Activated B cell treated with CpG ODN at 0.5 μM for 24 hours (primary cell): ENCODE measurements around the gene KLHL29. TPM values are rescaled to one million over a fixed set of nuclear protein-coding genes. Genes with fewer than 3 reads are reported as not detected.

ENCODE experiments used
- ATAC-seq: fragments of 200-7000 bp; cut with Tn5 transposase; one replicate; pipeline ENCODE4 v1.10.0; 2021; ENCODE audit warnings: low read depth, mild to moderate bottlenecking, moderate library complexity
- CTCF ChIA-PET: fragments of 350-600 bp; sonication (Branson Sonifier 250); formaldehyde crosslinking; loops from one replicate; lab custom pipeline; 2021; ENCODE audit warnings: antibody characterized with exemption; lab: Charles Lee
- POLR2A ChIA-PET: fragments of 350-600 bp; sonication (Branson Sonifier 250); formaldehyde crosslinking; loops from one replicate; lab custom pipeline; 2021; ENCODE audit warnings: antibody characterized with exemption; lab: Charles Lee
- DNase-seq: peaks from one replicate; pipeline ENCODE4 v3.0.0; 2022
- H3K27ac Mint-ChIP-seq: one replicate; pipeline ENCODE4 v1.8.0; 2020; ENCODE audit warnings: mixed read lengths
- H3K27me3 Mint-ChIP-seq: one replicate; pipeline ENCODE4 v1.8.0; 2021; ENCODE audit warnings: mixed read lengths
- H3K36me3 Mint-ChIP-seq: one replicate; pipeline ENCODE4 v1.8.0; 2021; ENCODE audit warnings: low read depth, mixed read lengths
- H3K4me1 Mint-ChIP-seq: one replicate; pipeline ENCODE4 v1.8.0; 2021; ENCODE audit warnings: mixed read lengths
- H3K4me3 Mint-ChIP-seq: one replicate; pipeline ENCODE4 v1.8.0; 2020; ENCODE audit warnings: mild to moderate bottlenecking, mixed read lengths
- H3K9me3 Mint-ChIP-seq: one replicate; pipeline ENCODE4 v1.8.0; 2020; ENCODE audit warnings: mixed read lengths
- CTCF ChIP-seq: fragments of 200-600 bp; IDR thresholded peaks from one replicate; pipeline ENCODE4 v1.8.0; 2022; ENCODE audit warnings: antibody characterized with exemption, mild to moderate bottlenecking
- intact Hi-C: fragments of 100-400 bp; cut with micrococcal nuclease; formaldehyde crosslinking; loops from one replicate; pipeline ENCODE4 v1.15.1; 2024
- total RNA-seq: library from RNA; stranded (reverse); gene quantifications from 2 replicates; pipeline ENCODE4 v1.2.3, GENCODE V29; 2022

KLHL29 gene
- total RNA-seq, 1 donor from 2014 or later = 2.5 TPM

GRCh38 chr2:23377771-23378170, 7.2 kb upstream of the KLHL29 start:
- H3K36me3 Mint-ChIP-seq = no peaks in the 10 kb centered on the region
- DNase-seq = no peak
- intact Hi-C loops = no loop called here
- H3K27me3 Mint-ChIP-seq = no peaks in the 10 kb centered on the region
- peaks cover 22% of the 10 kb centered on the region for H3K4me1 Mint-ChIP-seq
- H3K4me3 Mint-ChIP-seq = no peak overlapping the region
- H3K27ac Mint-ChIP-seq = no peak overlapping the region
- POLR2A ChIA-PET = no interaction called here
- ATAC-seq = no peak
- CTCF ChIA-PET = no interaction called here
- no peaks in the 10 kb centered on the region for H3K9me3 Mint-ChIP-seq
- TF ChIP-seq CTCF = no peak

- H3K27ac Mint-ChIP-seq = no peak overlapping the region
- no peaks in the 10 kb centered on the region for H3K9me3 Mint-ChIP-seq
- POLR2A ChIA-PET = no interaction called here
- CTCF ChIA-PET = no interaction called here
- intact Hi-C loops = no loop called here
- DNase-seq (no peak), ATAC-seq (no peak)
- H3K4me1 Mint-ChIP-seq = peaks cover 22% of the 10 kb centered on the region
- H3K27me3 Mint-ChIP-seq = no peaks in the 10 kb centered on the region
- H3K4me3 Mint-ChIP-seq = no peak overlapping the region
- H3K36me3 Mint-ChIP-seq = no peaks in the 10 kb centered on the region
- TF ChIP-seq CTCF = no peak
Observed at GRCh38 chr2:23378496-23378895, 6.5 kb upstream of the KLHL29 start.

- intact Hi-C loops = no loop called here
- no peak for TF ChIP-seq CTCF
- Mint-ChIP-seq H3K36me3 (no peaks in the 10 kb centered on the region), H3K27ac (peak overlapping the region; percentile 2), H3K9me3 (no peaks in the 10 kb centered on the region), H3K27me3 (peaks cover under 1% of the 10 kb centered on the region), H3K4me1 (peaks cover 24% of the 10 kb centered on the region), H3K4me3 (no peak overlapping the region)
- no peak for ATAC-seq
- no peak for DNase-seq
- POLR2A ChIA-PET = no interaction called here
- CTCF ChIA-PET = no interaction called here
Observed at GRCh38 chr2:23379220-23379695, 5.7 kb upstream of the KLHL29 start.

GRCh38 chr2:23380562-23381065, 4.4 kb upstream of the KLHL29 start:
- ChIA-PET POLR2A (no interaction called here), CTCF (no interaction called here)
- H3K4me1 Mint-ChIP-seq = peaks cover 28% of the 10 kb centered on the region
- peak overlapping the region; percentile 81 for H3K4me3 Mint-ChIP-seq
- no peaks in the 10 kb centered on the region for H3K9me3 Mint-ChIP-seq
- ATAC-seq = peak; percentile 33
- intact Hi-C loops = no loop called here
- no peak for TF ChIP-seq CTCF
- DNase-seq = no peak
- peak overlapping the region; percentile 86 for H3K27ac Mint-ChIP-seq
- no peaks in the 10 kb centered on the region for H3K36me3 Mint-ChIP-seq
- peaks cover 3% of the 10 kb centered on the region for H3K27me3 Mint-ChIP-seq

GRCh38 chr2:23381084-23381483, 3.9 kb upstream of the KLHL29 start:
- DNase-seq (no peak), ATAC-seq (no peak)
- H3K4me3 Mint-ChIP-seq = peak overlapping the region; percentile 81
- peaks cover 28% of the 10 kb centered on the region for H3K4me1 Mint-ChIP-seq
- TF ChIP-seq CTCF = no peak
- H3K27ac Mint-ChIP-seq = peak overlapping the region; percentile 86
- H3K27me3 Mint-ChIP-seq = peaks cover 3% of the 10 kb centered on the region
- no peaks in the 10 kb centered on the region for H3K9me3 Mint-ChIP-seq
- ChIA-PET POLR2A (no interaction called here), CTCF (no interaction called here)
- intact Hi-C loops = no loop called here
- H3K36me3 Mint-ChIP-seq = no peaks in the 10 kb centered on the region
